Stimulated activated CD8-positive, alpha-beta memory T cell treated with anti-CD3 and anti-CD28 coated beads, Interleukin-15, amount 100 ng/mL, for 24 hours (primary cell): Measurements from ENCODE around the gene SUCLG2.
"Not testable (repeated sequence)": the region's sequence is repeated elsewhere in the genome, so short reads cannot be mapped to it uniquely, and the experiment has no call there.

Experiments used
- DNase-seq: peaks from one replicate; pipeline ENCODE4 v3.0.0-alpha.2; 2020; ENCODE audit warnings: low read depth

Gene SUCLG2

GRCh38 chr3:67559029-67559605, 95.3 kb downstream of the SUCLG2 start:
- no peak for DNase-seq

- no peak for DNase-seq
Measured at GRCh38 chr3:67558426-67558825, 96.0 kb downstream of the SUCLG2 start.

- no peak for DNase-seq
Measured at GRCh38 chr3:67557848-67558355, 96.5 kb downstream of the SUCLG2 start.

GRCh38 chr3:67551361-67552016, 102.9 kb downstream of the SUCLG2 start:
- no peak for DNase-seq

GRCh38 chr3:67550541-67550940, 103.9 kb downstream of the SUCLG2 start:
- DNase-seq: no peak

- not testable (repeated sequence) for DNase-seq
Measured at GRCh38 chr3:67542502-67543250, 111.7 kb downstream of the SUCLG2 start.

GRCh38 chr3:67540198-67540894, 114.1 kb downstream of the SUCLG2 start:
- DNase-seq: no peak

GRCh38 chr3:67537203-67537602, 117.2 kb downstream of the SUCLG2 start:
- DNase-seq: not testable (repeated sequence)

- no peak for DNase-seq
Measured at GRCh38 chr3:67535006-67535405, 119.4 kb downstream of the SUCLG2 start.

GRCh38 chr3:67534594-67534993, 119.8 kb downstream of the SUCLG2 start:
- DNase-seq: no peak

GRCh38 chr3:67531181-67532101, 123.0 kb downstream of the SUCLG2 start:
- no peak for DNase-seq

- DNase-seq: no peak
Measured at GRCh38 chr3:67529915-67530314, 124.5 kb downstream of the SUCLG2 start.

GRCh38 chr3:67529337-67529736, 125.1 kb downstream of the SUCLG2 start:
- no peak for DNase-seq

GRCh38 chr3:67526246-67526645, 128.2 kb downstream of the SUCLG2 start:
- DNase-seq: no peak

GRCh38 chr3:67524046-67524445, 130.4 kb downstream of the SUCLG2 start:
- no peak for DNase-seq

GRCh38 chr3:67522081-67522480, 132.3 kb downstream of the SUCLG2 start:
- no peak for DNase-seq

- DNase-seq: no peak
Measured at GRCh38 chr3:67521053-67521646, 133.3 kb downstream of the SUCLG2 start.

GRCh38 chr3:67518236-67518635, 136.2 kb downstream of the SUCLG2 start:
- no peak for DNase-seq

GRCh38 chr3:67517781-67518180, 136.6 kb downstream of the SUCLG2 start:
- no peak for DNase-seq

- DNase-seq: no peak
Measured at GRCh38 chr3:67516496-67516895, 137.9 kb downstream of the SUCLG2 start.

- no peak for DNase-seq
Measured at GRCh38 chr3:67515778-67516177, 138.6 kb downstream of the SUCLG2 start.
